ENCODE measurements around the gene NR4A1. TPM values are rescaled to one million over a fixed set of nuclear protein-coding genes. Genes with fewer than 3 reads are reported as not detected.

NR4A1 gene
- polyA plus RNA-seq, 1 of the 3 experiments (the other 2 are of a cell fraction): 120 TPM

- no peak overlapping the region; the same call in 1 of the 2 replicates for H3K4me2 ChIP-seq
- CTCF ChIA-PET: interaction anchor here (0.6 to 30.2 kb wide), 64 partner anchors 9 to 1000 kb away, joined by 3 to 949 read pairs (median 5); partner anchors contain the start of genes ACVR1B, ANKRD33, ATG101 and NR4A1
- POLR2A ChIA-PET: interaction anchor here (0.6 to 1.5 kb wide), 6 partner anchors 14 to 58 kb away, joined by 3 to 7 read pairs (median 4); partner anchors contain the start of genes ATG101 and TAMALIN
Observed at GRCh38 chr12:52024845-52025230, 26.4 kb upstream of the NR4A1 start.

GRCh38 chr12:52026263-52026662 lies 25.0 kb upstream of the NR4A1 start:
- H3K9ac ChIP-seq: peak overlapping the region; percentile 40; the same call in 1 of the 2 replicates
- no peaks in the 10 kb centered on the region for H3K9me2 ChIP-seq
- POLR2A ChIA-PET: interaction anchor here (1.3 to 1.5 kb wide), 3 partner anchors 20 to 44 kb away, joined by 4 to 5 read pairs (median 4); partner anchors contain the start of genes ATG101 and TAMALIN
- no peaks in the 10 kb centered on the region for H3K27me3 ChIP-seq (ENCODE audit: insufficient read depth)
- WGBS (ENCODE audit: low lambda C conversion rate): 81% methylated on average over 5 of the region's 5 CpGs
- no peaks in the 10 kb centered on the region for H4K20me1 ChIP-seq (ENCODE audit: insufficient read depth)
- H2AFZ ChIP-seq (ENCODE audit: low read depth): peak overlapping the region; percentile 89; the same call in 1 of the 2 replicates
- no peak overlapping the region for H3K4me3 ChIP-seq (ENCODE audit: low read depth in 2 of 2, low read length in 1 of 2)
- CTCF ChIA-PET: interaction anchor here (1.1 to 30.2 kb wide), 43 partner anchors 9 to 859 kb away, joined by 3 to 949 read pairs (median 8); partner anchors contain the start of genes ANKRD33, ATG101, NR4A1 and SMIM41
- H3K4me1 ChIP-seq (ENCODE audit: control insufficient read depth in 1 of 2, insufficient read depth in 2 of 2, low read depth in 1 of 2, low read length in 1 of 2): peaks cover 5 to 22% of the 10 kb centered on the region in 2 experiments; a peak in 2 of 4 replicates
- no peak for TF ChIP-seq EP300 (IDR thresholded peaks at IDR 0.05; ENCODE audit: borderline replicate concordance in 1 of 2, low read depth in 1 of 2, low read length in 1 of 2)
- no peak for TF ChIP-seq FOSL2 (IDR thresholded peaks at IDR 0.05; ENCODE audit: borderline replicate concordance, low read depth)
- TF ChIP-seq MXI1 (IDR thresholded peaks at IDR 0.05; ENCODE audit: low read depth, low read length): no peak
- TF ChIP-seq ZBTB33 (IDR thresholded peaks at IDR 0.05; ENCODE audit: borderline replicate concordance, low read depth): no peak
- TF ChIP-seq TCF12 (IDR thresholded peaks at IDR 0.05): no peak
- no peak for TF ChIP-seq RFX5 (IDR thresholded peaks at IDR 0.05; ENCODE audit: low read length)
- no peak for TF ChIP-seq FOXM1 (IDR thresholded peaks at IDR 0.05; ENCODE audit: low read depth)
- TF ChIP-seq TEAD4 (IDR thresholded peaks at IDR 0.05; ENCODE audit: borderline replicate concordance, insufficient read depth): no peak
- no peak for TF ChIP-seq USF2 (IDR thresholded peaks at IDR 0.05; ENCODE audit: borderline replicate concordance, low read depth, low read length)
- no peak for TF ChIP-seq SMC3 (IDR thresholded peaks at IDR 0.05; ENCODE audit: low read depth, low read length)
- no peak for TF ChIP-seq CTCF (IDR thresholded peaks at IDR 0.05)
- TF ChIP-seq GABPA (IDR thresholded peaks at IDR 0.05; ENCODE audit: low read depth): no peak
- TF ChIP-seq RAD21 (IDR thresholded peaks at IDR 0.05; ENCODE audit: low read length): no peak
- no peak overlapping the region; a peak in 2 of 4 replicates for H3K27ac ChIP-seq (ENCODE audit: low read depth in 2 of 2, low read length in 1 of 2)
- H3F3A ChIP-seq (replicated peaks; ENCODE audit: insufficient read depth): no peaks in the 10 kb centered on the region
- no peaks in the 10 kb centered on the region for H3K79me2 ChIP-seq (ENCODE audit: insufficient read depth)
- H3K36me3 ChIP-seq (replicated peaks in 1 of 2; ENCODE audit: control insufficient read depth in 1 of 2, insufficient read depth in 2 of 2, low read length in 1 of 2): no peaks in the 10 kb centered on the region
- H3K9me3 ChIP-seq: no peaks in the 10 kb centered on the region
- peak overlapping the region; percentile 68 for H3K4me2 ChIP-seq
- no peak for DNase-seq

More at GRCh38 chr12:52024845-52025230, 26.4 kb upstream of the NR4A1 start:
- Histone ChIP-seq H3K9me3 (no peaks in the 10 kb centered on the region), H3F3A (replicated peaks; ENCODE audit: insufficient read depth) (no peaks in the 10 kb centered on the region), H3K4me1 (ENCODE audit: control insufficient read depth in 1 of 2, insufficient read depth in 2 of 2, low read depth in 1 of 2, low read length in 1 of 2) (peaks cover 5 to 26% of the 10 kb centered on the region in 2 experiments; a peak in 2 of 4 replicates), H4K20me1 (ENCODE audit: insufficient read depth) (no peaks in the 10 kb centered on the region), H3K9me2 (no peaks in the 10 kb centered on the region), H3K4me3 (ENCODE audit: low read depth in 2 of 2, low read length in 1 of 2) (no peak overlapping the region), H3K79me2 (ENCODE audit: insufficient read depth) (no peaks in the 10 kb centered on the region), H3K36me3 (replicated peaks in 1 of 2; ENCODE audit: control insufficient read depth in 1 of 2, insufficient read depth in 2 of 2, low read length in 1 of 2) (no peaks in the 10 kb centered on the region), H3K27ac (ENCODE audit: low read depth in 2 of 2, low read length in 1 of 2) (peak overlapping the region in 1 of 2 experiments; percentile 69; a peak in 1 of 4 replicates), H3K9ac (no peak overlapping the region; the same call in 1 of the 2 replicates), H3K27me3 (ENCODE audit: insufficient read depth) (no peaks in the 10 kb centered on the region), H2AFZ (ENCODE audit: low read depth) (peak overlapping the region; percentile 96; the same call in 1 of the 2 replicates)
- no peak for DNase-seq
- WGBS (ENCODE audit: low lambda C conversion rate): 91% methylated on average over 15 of the region's 15 CpGs
- TF ChIP-seq USF1 (IDR thresholded peaks at IDR 0.05; ENCODE audit: borderline replicate concordance, low read depth) (no peak), RXRA (IDR thresholded peaks at IDR 0.05; ENCODE audit: borderline replicate concordance, low read depth) (no peak), GABPA (IDR thresholded peaks at IDR 0.05; ENCODE audit: low read depth) (no peak)

Data from SK-N-SH (cell line).